Hepatocyte (in vitro differentiated cells): ENCODE data around the gene CCL16.

Experiments used
- CTCF ChIP-seq: fragments of 200-600 bp; sonication (generic); IDR thresholded peaks from 2 replicates; pipeline ENCODE4 v1.5.1; 2016; ENCODE audit warnings: antibody characterized with exemption, mild to moderate bottlenecking; ENCODE audit not compliant: poor library complexity
- EZH2 ChIP-seq: fragments of 200-600 bp; sonication (generic); IDR thresholded peaks from 2 replicates; pipeline ENCODE4 v1.6.1; 2016; ENCODE audit warnings: antibody characterized with exemption, mild to moderate bottlenecking, borderline replicate concordance
- EZH2phosphoT487 ChIP-seq: fragments of 200-600 bp; sonication (generic); IDR thresholded peaks from one replicate; pipeline ENCODE4 v1.6.1; 2018; ENCODE audit warnings: antibody characterized with exemption, mild to moderate bottlenecking, low read depth, moderate library complexity; ENCODE audit not compliant: unreplicated experiment, severe bottlenecking

- TF ChIP-seq CTCF, result no peak
- no peak for TF ChIP-seq EZH2phosphoT487
- TF ChIP-seq EZH2, result no peak
Measured at GRCh38 chr17:35931794-35932425, 49.4 kb downstream of the CCL16 start.
